AG04450 (cell line): ENCODE measurements around the gene DDX31. TPM values are rescaled to one million over a fixed set of nuclear protein-coding genes. Genes with fewer than 3 reads are reported as not detected.

Experiments used
- CTCF ChIA-PET: fragments of 300-600, 350-600 bp; formaldehyde crosslinking; extraction: SDS; loops from one replicate; lab custom pipeline; 2022; ENCODE audit warnings: antibody characterized with exemption, inconsistent platforms; lab: Charles Lee
- POLR2A ChIA-PET: fragments of 350-600 bp; formaldehyde crosslinking; extraction: SDS; loops from one replicate; lab custom pipeline; 2021; ENCODE audit warnings: antibody characterized with exemption, inconsistent platforms; lab: Yijun Ruan, JAX
- DNase-seq: peaks from one replicate; pipeline ENCODE4 v3.0.0-alpha.2; 2011; ENCODE audit warnings: low read depth, low spot score
- H3K27ac ChIP-seq: one replicate; pipeline ENCODE4 v1.5.1; 2012; ENCODE audit warnings: low read depth, low read length, control low read depth
- H3K27me3 ChIP-seq: one replicate; pipeline ENCODE4 v1.6.0; 2012; ENCODE audit warnings: low read length; ENCODE audit not compliant: control insufficient read depth, insufficient read depth
- H3K4me3 ChIP-seq: 2 replicates; pipeline ENCODE4 v1.5.1; 2011; ENCODE audit warnings: mild to moderate bottlenecking, low read depth, low read length, control low read depth
- H3K9me3 ChIP-seq: 2 replicates; pipeline ENCODE4 v1.5.1; 2012; ENCODE audit warnings: low read length; ENCODE audit not compliant: control insufficient read depth, insufficient read depth
- CTCF ChIP-seq: IDR thresholded peaks from 2 replicates; pipeline ENCODE4 v1.5.1; 2011; ENCODE audit warnings: low read depth, low read length, control low read depth, inconsistent platforms
- polyA plus RNA-seq: library from polyadenylated mRNA; depleted of rRNA; stranded (reverse); fragments of >200 nt; gene quantifications from 2 replicates; pipeline ENCODE4 v1.2.3, GENCODE V29; 2011

The DDX31 gene
- polyA plus RNA-seq, 1 experiment: 12.2 TPM

- no peak overlapping the region for H3K27ac ChIP-seq
- ChIA-PET CTCF (no interaction called here), POLR2A (no interaction called here)
- H3K9me3 ChIP-seq: no peaks in the 10 kb centered on the region
- no peak for TF ChIP-seq CTCF
- no peaks in the 10 kb centered on the region for H3K27me3 ChIP-seq
- DNase-seq: no peak
- no peak overlapping the region for H3K4me3 ChIP-seq
Measured at GRCh38 chr9:132627106-132627505, 42.7 kb downstream of the DDX31 start.

- Histone ChIP-seq H3K4me3 (no peak overlapping the region), H3K9me3 (no peaks in the 10 kb centered on the region), H3K27me3 (no peaks in the 10 kb centered on the region), H3K27ac (no peak overlapping the region)
- TF ChIP-seq CTCF: no peak
- CTCF ChIA-PET: no interaction called here
- POLR2A ChIA-PET: no interaction called here
- DNase-seq: no peak
Measured at GRCh38 chr9:132626285-132626684, 43.5 kb downstream of the DDX31 start.

GRCh38 chr9:132622159-132622558 is 47.6 kb downstream of the DDX31 start:
- Histone ChIP-seq H3K27me3 (no peaks in the 10 kb centered on the region), H3K9me3 (no peaks in the 10 kb centered on the region), H3K27ac (peak overlapping the region; percentile 11), H3K4me3 (no peak overlapping the region)
- TF ChIP-seq CTCF: no peak
- no peak for DNase-seq
- ChIA-PET POLR2A (no interaction called here), CTCF (interaction anchor here (0.6 to 0.7 kb wide), 3 partner anchors 29 to 241 kb away, joined by 3 to 4 read pairs (median 4); no protein-coding TSS in a partner anchor)

DNA sequence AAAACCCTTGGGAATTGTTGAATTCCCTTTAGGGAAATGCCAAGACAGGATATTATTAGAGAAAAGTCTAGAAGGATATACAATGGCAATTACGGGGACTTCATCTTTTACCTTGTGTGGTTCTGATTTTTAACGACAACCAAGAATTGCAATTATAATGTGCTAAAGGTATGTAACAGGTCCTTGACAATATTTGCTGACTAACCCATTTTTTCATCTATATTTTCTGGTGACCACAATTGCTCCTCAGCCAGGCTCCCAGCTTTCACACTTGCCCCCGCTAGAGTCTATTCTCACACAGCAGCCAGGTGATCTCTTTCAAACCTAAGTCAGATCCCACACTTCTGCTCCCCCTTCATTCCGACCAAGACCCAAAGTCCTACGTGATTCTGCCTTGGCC is 53.1 kb downstream of the DDX31 start:
- ChIA-PET CTCF (no interaction called here), POLR2A (no interaction called here)
- no peak for TF ChIP-seq CTCF
- no peaks in the 10 kb centered on the region for H3K27me3 ChIP-seq
- no peaks in the 10 kb centered on the region for H3K9me3 ChIP-seq
- no peak overlapping the region for H3K4me3 ChIP-seq
- no peak for DNase-seq
- no peak overlapping the region for H3K27ac ChIP-seq

- no peaks in the 10 kb centered on the region for H3K9me3 ChIP-seq
- ChIA-PET CTCF (interaction anchor here (0.9 kb wide), 1 partner anchor 286 kb away, joined by 3 read pairs; no protein-coding TSS in a partner anchor), POLR2A (no interaction called here)
Measured at GRCh38 chr9:132615774-132616173, 54.0 kb downstream of the DDX31 start.

More at GRCh38 chr9:132615774-132616173, 54.0 kb downstream of the DDX31 start:
- DNase-seq: no peak
- Histone ChIP-seq H3K27ac (no peak overlapping the region), H3K27me3 (no peaks in the 10 kb centered on the region), H3K4me3 (no peak overlapping the region)
- TF ChIP-seq CTCF: no peak
